Stimulated activated naive CD4-positive, alpha-beta T cell treated with Interleukin-2 at 50 U/mL for 16 hours (primary cell): Measurements from ENCODE around the gene FKBP10.
A peak's percentile ranks its signal among the peaks of the same experiment; 100 is the strongest.
"Not testable (repeated sequence)": the region's sequence is repeated elsewhere in the genome, so short reads cannot be mapped to it uniquely, and the experiment has no call there.

ENCODE experiments used
- DNase-seq: peaks from one replicate; lab custom pipeline; 2025; lab: John Stamatoyannopoulos, UW

FKBP10 gene

GRCh38 chr17:41810659-41811548 is 1.9 kb upstream of the FKBP10 start:
- DNase-seq: no peak

- peak; percentile 68 for DNase-seq
Observed at GRCh38 chr17:41811549-41812380, 1.0 kb upstream of the FKBP10 start, which contains the start of gene P3H4. Gene P3H4 (minus strand): TSS chr17:41811949. CDS start chr17:41811915, 34 bp downstream.

- no peak for DNase-seq
Observed at GRCh38 chr17:41813152-41813680, 412 bp downstream of the FKBP10 start.

GRCh38 chr17:41813699-41814124 is 908 bp downstream of the FKBP10 start:
- no peak for DNase-seq

- DNase-seq: no peak
Observed at GRCh38 chr17:41814195-41814594, 1.4 kb downstream of the FKBP10 start.

GRCh38 chr17:41816637-41817320 is 4.0 kb downstream of the FKBP10 start:
- DNase-seq: no peak

- DNase-seq: no peak
Observed at GRCh38 chr17:41818024-41818423, 5.2 kb downstream of the FKBP10 start.

GRCh38 chr17:41821776-41822175 is 9.0 kb downstream of the FKBP10 start:
- DNase-seq: no peak

- no peak for DNase-seq
Observed at GRCh38 chr17:41822216-41823140, 9.7 kb downstream of the FKBP10 start.

GRCh38 chr17:41823141-41823524 is 10.3 kb downstream of the FKBP10 start:
- DNase-seq: no peak

- DNase-seq: no peak
Observed at GRCh38 chr17:41823580-41823979, 10.8 kb downstream of the FKBP10 start.

GRCh38 chr17:41824086-41824485 is 11.3 kb downstream of the FKBP10 start:
- DNase-seq: no peak

GRCh38 chr17:41825175-41825845 is 12.5 kb downstream of the FKBP10 start:
- no peak for DNase-seq

GRCh38 chr17:41829961-41830360 is 17.2 kb downstream of the FKBP10 start:
- not testable (repeated sequence) for DNase-seq

- DNase-seq: no peak
Observed at GRCh38 chr17:41835214-41835799, 22.5 kb downstream of the FKBP10 start.

- DNase-seq: peak; percentile 35
Observed at GRCh38 chr17:41835800-41836549, 23.2 kb downstream of the FKBP10 start, which contains the start of gene NT5C3B. Gene NT5C3B (minus strand): TSS chr17:41836232. CDS start chr17:41836193, 39 bp downstream.

GRCh38 chr17:41836550-41837196 is 23.9 kb downstream of the FKBP10 start:
- no peak for DNase-seq

GRCh38 chr17:41837761-41838538 is 25.1 kb downstream of the FKBP10 start, which contains the start of gene KLHL10:
Gene KLHL10 (plus strand): TSS chr17:41837825. CDS start chr17:41837933, 108 bp downstream.
- DNase-seq: no peak
